ENCODE results near the gene FCGR1A. TPM values are rescaled to one million over a fixed set of nuclear protein-coding genes. Genes with fewer than 3 reads are reported as not detected.

FCGR1A gene
- total RNA-seq, 1 experiment from 2014 or later: not detected

Other genes starting within 250 kb of the FCGR1A start
- gene PPIAL4C, start 198.8 kb upstream of the FCGR1A start, total RNA-seq (2021): 0.42 to 0.78 TPM (median 0.46 TPM) in 3 replicates
- 15.3 to 19.5 TPM (median 15.4 TPM) in 3 replicates for gene BOLA1, start 116.9 kb downstream of the FCGR1A start, total RNA-seq (2021)
- gene SV2A, start 135.2 kb downstream of the FCGR1A start, total RNA-seq (2021): 36.5 to 47.1 TPM (median 38.3 TPM) in 3 replicates
- 83.0 to 90.1 TPM (median 84.7 TPM) in 3 replicates for gene SF3B4, start 145.1 kb downstream of the FCGR1A start, total RNA-seq (2021)
- gene MTMR11, start 154.2 kb downstream of the FCGR1A start, total RNA-seq (2021): 7.1 to 7.8 TPM (median 7.5 TPM) in 3 replicates
- 19.4 to 21.0 TPM (median 19.5 TPM) in 3 replicates for gene OTUD7B, start 228.0 kb downstream of the FCGR1A start, total RNA-seq (2021)